ENCODE data around the gene ALX3.

The ALX3 gene

DNA sequence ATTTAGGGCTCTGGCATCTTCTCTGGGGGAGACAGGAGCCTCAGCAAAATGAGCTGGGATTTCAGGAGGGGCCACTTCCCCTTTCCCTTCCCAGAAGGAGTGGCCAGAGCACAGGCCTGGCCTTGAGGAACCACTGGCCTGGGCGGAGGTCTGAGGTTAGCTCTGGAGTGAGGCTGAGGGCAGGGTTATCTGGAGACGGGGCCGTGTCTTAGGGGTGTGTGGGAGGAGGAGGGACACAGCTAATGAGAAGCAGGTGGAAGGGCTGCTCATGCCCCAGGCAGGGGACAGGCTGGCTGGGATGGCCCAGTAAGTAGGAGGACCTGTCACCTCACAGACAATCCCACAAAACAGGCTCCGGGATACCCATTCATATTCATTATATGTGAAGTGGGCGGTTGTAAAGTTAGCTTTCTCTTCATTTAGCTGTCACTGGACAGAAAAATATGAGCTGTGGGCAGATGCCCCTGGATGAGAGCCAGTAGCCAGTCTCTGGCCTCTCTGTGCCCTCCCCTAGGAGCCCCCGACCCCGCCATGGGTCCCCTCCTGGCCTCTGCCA, 12.4 kb downstream of the ALX3 start:
- H3K4me3 ChIP-seq (ENCODE audit: low read depth in 1 of 2, low read length in 2 of 2), result no peak overlapping the region
- no peaks in the 10 kb centered on the region for H3K27me3 ChIP-seq (ENCODE audit: control insufficient read depth in 1 of 2, insufficient read depth in 2 of 2, low read length in 2 of 2)
- peaks cover 15 to 19% of the 10 kb centered on the region in 2 donors for H3K4me1 ChIP-seq (ENCODE audit: control insufficient read depth in 1 of 2, insufficient read depth in 2 of 2, low read length in 2 of 2)
- no peak overlapping the region for H3K9ac ChIP-seq (ENCODE audit: low read depth in 1 of 2, low read length in 2 of 2)
- no peak overlapping the region for H3K27ac ChIP-seq (ENCODE audit: low read depth, low read length)
- no peaks in the 10 kb centered on the region for H3K9me3 ChIP-seq (ENCODE audit: control insufficient read depth in 1 of 2, low read length in 2 of 2)
- H3K36me3 ChIP-seq (ENCODE audit: control insufficient read depth in 1 of 2, insufficient read depth in 2 of 2, low read length in 2 of 2), result peaks cover 35 to 65% of the 10 kb centered on the region in 2 donors

DNA sequence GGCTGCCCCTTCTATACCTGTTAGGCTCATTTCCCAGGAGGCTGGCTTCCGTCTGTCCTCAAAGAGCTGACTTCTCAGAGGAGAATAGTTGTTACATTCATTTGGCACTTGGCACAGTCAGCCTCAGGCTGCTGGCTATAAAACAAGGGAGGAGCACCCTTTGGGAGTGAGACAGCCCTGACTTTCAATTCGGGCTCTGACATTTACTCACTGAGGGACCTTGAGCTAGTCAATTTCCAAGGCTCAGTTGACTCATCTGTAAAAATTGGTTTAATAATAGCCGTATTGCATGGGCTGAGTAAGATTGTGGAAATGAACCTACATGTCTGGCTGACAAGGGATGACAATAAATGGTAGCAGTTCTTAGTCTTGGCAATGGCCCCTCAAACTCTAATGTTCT, 13.7 kb downstream of the ALX3 start:
- H3K27me3 ChIP-seq (ENCODE audit: control insufficient read depth in 1 of 2, insufficient read depth in 2 of 2, low read length in 2 of 2), result no peaks in the 10 kb centered on the region
- peaks cover 38 to 76% of the 10 kb centered on the region in 2 donors for H3K36me3 ChIP-seq (ENCODE audit: control insufficient read depth in 1 of 2, insufficient read depth in 2 of 2, low read length in 2 of 2)
- H3K9me3 ChIP-seq (ENCODE audit: control insufficient read depth in 1 of 2, low read length in 2 of 2), result no peaks in the 10 kb centered on the region
- no peak overlapping the region for H3K27ac ChIP-seq (ENCODE audit: low read depth, low read length)
- no peak overlapping the region for H3K4me3 ChIP-seq (ENCODE audit: low read depth in 1 of 2, low read length in 2 of 2)
- no peak overlapping the region for H3K9ac ChIP-seq (ENCODE audit: low read depth in 1 of 2, low read length in 2 of 2)
- H3K4me1 ChIP-seq (ENCODE audit: control insufficient read depth in 1 of 2, insufficient read depth in 2 of 2, low read length in 2 of 2), result peaks cover 15 to 19% of the 10 kb centered on the region in 2 donors

DNA sequence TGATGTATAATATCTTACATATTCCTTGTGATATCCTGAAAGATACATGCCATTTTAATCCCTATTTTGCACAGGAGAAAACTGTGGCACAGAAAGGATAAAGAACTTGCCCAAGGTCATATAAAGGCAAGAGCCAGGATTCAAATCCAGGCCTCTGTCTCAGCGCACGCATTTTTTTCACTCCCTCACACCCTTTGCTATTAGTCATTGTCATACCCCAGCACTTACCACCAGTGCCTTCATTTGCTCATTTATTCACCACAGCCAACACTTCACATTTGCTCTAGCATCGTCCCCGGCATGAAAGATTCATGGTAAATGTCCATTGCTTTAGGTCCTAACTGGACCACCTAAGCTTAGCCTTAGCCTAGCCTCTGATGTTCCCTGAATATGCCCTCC, 14.2 kb downstream of the ALX3 start:
- peaks cover 42 to 80% of the 10 kb centered on the region in 2 donors for H3K36me3 ChIP-seq (ENCODE audit: control insufficient read depth in 1 of 2, insufficient read depth in 2 of 2, low read length in 2 of 2)
- H3K9ac ChIP-seq (ENCODE audit: low read depth in 1 of 2, low read length in 2 of 2), result no peak overlapping the region
- no peak overlapping the region for H3K4me3 ChIP-seq (ENCODE audit: low read depth in 1 of 2, low read length in 2 of 2)
- H3K9me3 ChIP-seq (ENCODE audit: control insufficient read depth in 1 of 2, low read length in 2 of 2), result no peaks in the 10 kb centered on the region
- peaks cover 15 to 19% of the 10 kb centered on the region in 2 donors for H3K4me1 ChIP-seq (ENCODE audit: control insufficient read depth in 1 of 2, insufficient read depth in 2 of 2, low read length in 2 of 2)
- H3K27me3 ChIP-seq (ENCODE audit: control insufficient read depth in 1 of 2, insufficient read depth in 2 of 2, low read length in 2 of 2), result no peaks in the 10 kb centered on the region
- H3K27ac ChIP-seq (ENCODE audit: low read depth, low read length), result no peak overlapping the region

DNA sequence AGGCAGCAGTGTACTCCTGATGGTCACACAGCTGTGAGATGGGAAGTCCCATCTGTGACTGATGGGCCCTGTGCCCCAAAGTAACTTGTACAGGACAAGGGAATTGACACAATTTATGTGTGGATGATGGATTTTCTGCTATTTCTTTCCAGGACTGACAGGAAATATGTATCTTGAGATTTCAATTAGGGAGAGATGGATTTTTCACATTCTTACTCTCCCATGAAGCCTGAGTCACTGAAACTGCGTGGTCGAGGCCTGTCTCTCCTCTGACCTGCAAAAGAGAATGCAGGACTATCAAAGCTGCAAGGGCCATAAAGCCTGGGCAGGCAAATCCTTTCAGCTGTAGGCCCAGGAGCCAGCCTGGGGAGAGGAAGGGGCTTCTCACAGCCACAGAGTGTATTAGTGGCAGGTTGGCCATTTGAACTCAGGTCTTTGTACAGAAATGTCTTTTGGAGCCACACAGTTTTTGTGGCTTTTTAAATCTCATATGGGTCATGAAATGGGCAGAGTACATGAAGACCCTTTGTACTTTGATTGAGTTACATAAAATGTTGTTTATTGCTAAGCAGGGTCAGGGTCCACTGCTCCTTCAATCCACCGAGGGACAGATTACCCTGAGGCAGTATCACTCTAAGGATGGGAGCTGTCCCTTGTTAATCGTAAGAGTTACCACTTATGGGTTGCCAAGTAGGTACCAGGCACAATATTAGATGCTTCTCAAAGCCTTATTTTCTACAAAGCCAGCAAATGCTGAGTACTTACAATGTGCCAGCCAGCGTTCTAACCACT, 14.8 kb downstream of the ALX3 start:
- Histone ChIP-seq H3K36me3 (ENCODE audit: control insufficient read depth in 1 of 2, insufficient read depth in 2 of 2, low read length in 2 of 2) (peaks cover 45 to 86% of the 10 kb centered on the region in 2 donors), H3K27me3 (ENCODE audit: control insufficient read depth in 1 of 2, insufficient read depth in 2 of 2, low read length in 2 of 2) (no peaks in the 10 kb centered on the region), H3K4me1 (ENCODE audit: control insufficient read depth in 1 of 2, insufficient read depth in 2 of 2, low read length in 2 of 2) (peaks cover 15 to 19% of the 10 kb centered on the region in 2 donors), H3K4me3 (ENCODE audit: low read depth in 1 of 2, low read length in 2 of 2) (no peak overlapping the region), H3K9me3 (ENCODE audit: control insufficient read depth in 1 of 2, low read length in 2 of 2) (no peaks in the 10 kb centered on the region), H3K27ac (ENCODE audit: low read depth, low read length) (no peak overlapping the region), H3K9ac (ENCODE audit: low read depth in 1 of 2, low read length in 2 of 2) (no peak overlapping the region)

DNA sequence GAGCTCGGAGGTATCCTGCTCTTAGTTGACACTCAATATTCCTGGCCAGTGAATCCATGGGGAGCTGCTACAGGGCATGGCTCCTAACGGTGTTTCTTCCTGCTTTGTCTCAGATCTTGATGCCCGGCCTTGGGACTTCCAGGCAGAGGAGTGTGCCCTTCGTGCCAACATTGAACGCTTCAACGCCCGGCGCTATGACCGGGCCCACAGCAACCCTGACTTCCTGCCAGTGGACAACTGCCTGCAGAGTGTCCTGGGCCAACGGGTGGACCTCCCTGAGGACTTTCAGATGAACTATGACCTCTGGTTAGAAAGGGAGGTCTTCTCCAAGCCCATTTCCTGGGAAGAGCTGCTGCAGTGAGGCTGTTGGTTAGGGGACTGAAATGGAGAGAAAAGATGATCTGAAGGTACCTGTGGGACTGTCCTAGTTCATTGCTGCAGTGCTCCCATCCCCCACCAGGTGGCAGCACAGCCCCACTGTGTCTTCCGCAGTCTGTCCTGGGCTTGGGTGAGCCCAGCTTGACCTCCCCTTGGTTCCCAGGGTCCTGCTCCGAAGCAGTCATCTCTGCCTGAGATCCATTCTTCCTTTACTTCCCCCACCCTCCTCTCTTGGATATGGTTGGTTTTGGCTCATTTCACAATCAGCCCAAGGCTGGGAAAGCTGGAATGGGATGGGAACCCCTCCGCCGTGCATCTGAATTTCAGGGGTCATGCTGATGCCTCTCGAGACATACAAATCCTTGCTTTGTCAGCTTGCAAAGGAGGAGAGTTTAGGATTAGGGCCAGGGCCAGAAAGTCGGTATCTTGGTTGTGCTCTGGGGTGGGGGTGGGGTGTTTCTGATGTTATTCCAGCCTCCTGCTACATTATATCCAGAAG, 16.7 kb downstream of the ALX3 start:
- peaks cover 54 to 95% of the 10 kb centered on the region in 2 donors for H3K36me3 ChIP-seq (ENCODE audit: control insufficient read depth in 1 of 2, insufficient read depth in 2 of 2, low read length in 2 of 2)

DNA sequence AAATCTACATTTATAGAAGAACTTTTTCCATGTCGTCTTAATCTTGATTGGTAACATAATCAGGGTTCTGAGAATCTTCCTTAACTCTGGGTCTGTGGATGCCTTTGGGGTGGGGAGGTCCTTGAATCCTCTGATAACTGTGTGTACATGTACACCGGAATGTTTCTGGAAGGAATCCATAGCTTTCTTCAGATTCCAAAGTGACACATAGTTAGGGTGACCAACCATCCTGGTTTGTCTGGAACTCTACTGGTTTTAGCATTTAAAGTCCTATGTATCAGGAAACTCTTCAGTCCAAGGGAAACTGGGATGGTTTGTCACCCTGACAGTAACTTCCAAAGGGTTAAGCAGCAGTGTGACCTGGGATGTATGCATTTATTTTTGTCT, 19.2 kb downstream of the ALX3 start:
- H3K9me3 ChIP-seq (ENCODE audit: control insufficient read depth in 1 of 2, low read length in 2 of 2), result no peaks in the 10 kb centered on the region
- H3K4me1 ChIP-seq (ENCODE audit: control insufficient read depth in 1 of 2, insufficient read depth in 2 of 2, low read length in 2 of 2), result peaks cover 29 to 30% of the 10 kb centered on the region in 2 donors
- no peak overlapping the region for H3K4me3 ChIP-seq (ENCODE audit: low read depth in 1 of 2, low read length in 2 of 2)
- H3K36me3 ChIP-seq (ENCODE audit: control insufficient read depth in 1 of 2, insufficient read depth in 2 of 2, low read length in 2 of 2), result peaks cover 59 to 94% of the 10 kb centered on the region in 2 donors
- H3K9ac ChIP-seq (ENCODE audit: low read depth in 1 of 2, low read length in 2 of 2), result no peak overlapping the region
- no peak overlapping the region for H3K27ac ChIP-seq (ENCODE audit: low read depth, low read length)
- no peaks in the 10 kb centered on the region for H3K27me3 ChIP-seq (ENCODE audit: control insufficient read depth in 1 of 2, insufficient read depth in 2 of 2, low read length in 2 of 2)

More for the DNA sequence above, 16.7 kb downstream of the ALX3 start:
- H3K27me3 ChIP-seq (ENCODE audit: control insufficient read depth in 1 of 2, insufficient read depth in 2 of 2, low read length in 2 of 2), result no peaks in the 10 kb centered on the region
- no peak overlapping the region for H3K9ac ChIP-seq (ENCODE audit: low read depth in 1 of 2, low read length in 2 of 2)
- no peaks in the 10 kb centered on the region for H3K9me3 ChIP-seq (ENCODE audit: control insufficient read depth in 1 of 2, low read length in 2 of 2)
- H3K4me1 ChIP-seq (ENCODE audit: control insufficient read depth in 1 of 2, insufficient read depth in 2 of 2, low read length in 2 of 2), result peaks cover 29 to 34% of the 10 kb centered on the region in 2 donors
- H3K27ac ChIP-seq (ENCODE audit: low read depth, low read length), result no peak overlapping the region
- H3K4me3 ChIP-seq (ENCODE audit: low read depth in 1 of 2, low read length in 2 of 2), result no peak overlapping the region

DNA sequence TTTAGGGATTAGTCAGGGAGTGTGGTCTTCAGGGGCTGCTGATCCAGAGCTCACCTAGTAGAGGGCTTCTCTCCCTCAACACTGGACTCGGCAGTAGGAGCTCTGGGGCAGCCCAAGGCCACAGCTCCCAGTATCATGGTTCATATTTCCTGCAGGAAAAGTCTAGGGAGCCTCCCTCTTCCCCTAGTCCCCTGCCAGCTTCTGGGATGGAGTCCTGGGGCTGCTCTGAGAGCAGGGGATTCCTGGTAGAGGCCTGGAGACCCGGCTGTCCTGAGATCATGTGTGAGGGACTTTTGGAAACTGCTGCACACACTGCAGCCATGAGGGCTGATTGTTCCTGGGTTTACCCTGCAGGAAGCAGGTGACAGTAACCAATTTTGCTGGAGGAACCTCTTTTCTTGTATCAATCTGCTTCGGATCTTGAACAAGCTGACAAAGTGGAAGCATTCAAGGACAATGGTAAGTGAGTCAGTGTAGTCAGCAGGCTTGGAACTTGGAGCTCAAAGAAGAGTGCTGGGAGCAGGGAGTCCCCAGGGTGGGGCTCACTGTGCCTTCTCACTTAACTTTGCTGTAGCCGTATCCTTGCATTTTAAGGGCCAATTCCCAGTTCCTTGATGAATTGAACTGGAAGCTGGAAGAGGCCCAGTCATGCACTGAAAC, 19.7 kb downstream of the ALX3 start:
- Histone ChIP-seq H3K4me1 (ENCODE audit: control insufficient read depth in 1 of 2, insufficient read depth in 2 of 2, low read length in 2 of 2) (peaks cover 25 to 26% of the 10 kb centered on the region in 2 donors), H3K27me3 (ENCODE audit: control insufficient read depth in 1 of 2, insufficient read depth in 2 of 2, low read length in 2 of 2) (no peaks in the 10 kb centered on the region), H3K9me3 (ENCODE audit: control insufficient read depth in 1 of 2, low read length in 2 of 2) (no peaks in the 10 kb centered on the region), H3K4me3 (ENCODE audit: low read depth in 1 of 2, low read length in 2 of 2) (no peak overlapping the region), H3K27ac (ENCODE audit: low read depth, low read length) (no peak overlapping the region), H3K9ac (ENCODE audit: low read depth in 1 of 2, low read length in 2 of 2) (no peak overlapping the region), H3K36me3 (ENCODE audit: control insufficient read depth in 1 of 2, insufficient read depth in 2 of 2, low read length in 2 of 2) (peaks cover 59 to 93% of the 10 kb centered on the region in 2 donors)

DNA sequence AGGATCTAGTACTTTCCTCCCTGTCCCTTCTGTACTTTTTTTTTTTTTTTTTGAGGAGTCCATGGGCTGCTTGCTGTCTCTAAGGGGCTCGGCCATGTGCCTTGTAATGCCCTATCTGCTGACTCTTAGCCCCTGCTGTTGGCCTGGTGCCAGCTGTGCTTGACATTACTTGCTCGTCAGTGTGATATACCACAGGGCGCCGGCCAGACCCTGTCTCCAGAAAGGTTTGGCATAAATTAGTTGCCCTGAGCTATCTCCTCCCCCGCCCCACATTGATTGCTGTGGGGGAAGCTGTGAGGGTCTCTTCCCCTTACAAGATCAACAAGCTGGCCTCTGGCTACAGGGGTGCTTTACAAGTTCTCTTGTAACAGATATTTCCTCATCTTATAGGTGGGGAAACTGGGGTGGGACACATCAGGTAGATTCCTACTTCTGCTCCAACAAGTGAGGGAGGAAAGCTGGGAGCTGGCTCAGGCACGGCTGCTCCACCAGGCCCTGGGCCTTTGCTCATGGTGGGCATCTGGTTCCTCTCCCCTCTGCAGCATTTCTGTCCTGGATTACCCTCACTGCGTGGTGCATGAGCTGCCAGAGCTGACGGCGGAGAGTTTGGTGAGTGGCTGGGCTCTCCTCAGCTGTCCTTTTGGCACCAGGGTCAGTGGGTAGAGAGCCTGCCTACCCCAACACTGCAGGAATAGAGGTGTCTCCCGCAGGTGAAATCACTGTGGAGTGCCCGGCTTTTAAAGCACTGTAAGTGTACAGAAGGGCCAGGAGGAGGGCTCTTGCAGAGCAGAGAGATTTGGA, 20.5 kb downstream of the ALX3 start:
- no peak overlapping the region for H3K4me3 ChIP-seq (ENCODE audit: low read depth in 1 of 2, low read length in 2 of 2)
- H3K27ac ChIP-seq (ENCODE audit: low read depth, low read length), result no peak overlapping the region
- H3K36me3 ChIP-seq (ENCODE audit: control insufficient read depth in 1 of 2, insufficient read depth in 2 of 2, low read length in 2 of 2), result peaks cover 63 to 93% of the 10 kb centered on the region in 2 donors
- peaks cover 19 to 22% of the 10 kb centered on the region in 2 donors for H3K4me1 ChIP-seq (ENCODE audit: control insufficient read depth in 1 of 2, insufficient read depth in 2 of 2, low read length in 2 of 2)
- H3K27me3 ChIP-seq (ENCODE audit: control insufficient read depth in 1 of 2, insufficient read depth in 2 of 2, low read length in 2 of 2), result no peaks in the 10 kb centered on the region
- H3K9ac ChIP-seq (ENCODE audit: low read depth in 1 of 2, low read length in 2 of 2), result peak overlapping the region in 1 of 2 donors; percentile 8
- no peaks in the 10 kb centered on the region for H3K9me3 ChIP-seq (ENCODE audit: control insufficient read depth in 1 of 2, low read length in 2 of 2)

DNA sequence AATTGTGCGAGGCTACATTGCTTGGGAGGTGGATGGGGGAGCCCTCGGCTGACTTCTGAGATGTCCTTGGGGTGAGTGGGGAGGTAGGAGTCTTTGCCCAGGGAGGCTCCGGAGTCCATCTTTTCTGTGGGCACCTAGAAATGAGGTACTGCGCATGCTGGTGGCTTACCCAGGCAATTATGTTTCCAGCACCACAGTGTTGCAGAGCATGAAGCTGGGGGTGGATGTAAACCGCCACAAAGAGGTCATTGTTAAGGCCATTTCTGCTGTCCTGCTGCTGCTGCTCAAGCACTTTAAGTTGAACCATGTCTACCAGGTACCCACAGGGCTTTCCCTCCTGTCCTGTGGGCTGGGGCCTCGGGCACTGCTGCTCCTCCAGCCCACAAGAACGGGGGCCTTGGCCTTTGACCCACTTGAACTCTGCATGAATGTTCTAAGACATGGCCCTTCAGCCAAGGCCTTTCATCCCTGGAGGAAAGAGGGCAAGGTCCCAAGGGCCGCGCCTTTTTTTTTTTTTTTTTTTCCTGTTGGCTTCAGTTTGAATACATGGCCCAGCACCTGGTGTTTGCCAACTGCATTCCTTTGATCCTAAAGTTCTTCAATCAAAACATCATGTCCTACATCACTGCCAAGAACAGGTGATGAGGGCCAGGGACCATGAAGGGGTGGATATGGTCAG, 21.4 kb downstream of the ALX3 start:
- H3K4me3 ChIP-seq (ENCODE audit: low read depth in 1 of 2, low read length in 2 of 2), result no peak overlapping the region

More for the DNA sequence above, 21.4 kb downstream of the ALX3 start:
- H3K4me1 ChIP-seq (ENCODE audit: control insufficient read depth in 1 of 2, insufficient read depth in 2 of 2, low read length in 2 of 2), result peaks cover 19 to 22% of the 10 kb centered on the region in 2 donors
- peaks cover 62 to 92% of the 10 kb centered on the region in 2 donors for H3K36me3 ChIP-seq (ENCODE audit: control insufficient read depth in 1 of 2, insufficient read depth in 2 of 2, low read length in 2 of 2)
- peak overlapping the region in 1 of 2 donors; percentile 8 for H3K9ac ChIP-seq (ENCODE audit: low read depth in 1 of 2, low read length in 2 of 2)
- peak overlapping the region; percentile 32 for H3K27ac ChIP-seq (ENCODE audit: low read depth, low read length)
- no peaks in the 10 kb centered on the region for H3K9me3 ChIP-seq (ENCODE audit: control insufficient read depth in 1 of 2, low read length in 2 of 2)
- no peaks in the 10 kb centered on the region for H3K27me3 ChIP-seq (ENCODE audit: control insufficient read depth in 1 of 2, insufficient read depth in 2 of 2, low read length in 2 of 2)
